Fibroblast of lung (primary cell): Measurements from ENCODE around the gene CPT1A. TPM values are rescaled to one million over a fixed set of nuclear protein-coding genes. Genes with fewer than 3 reads are reported as not detected.

Experiments used
- DNase-seq, 2 donors: peaks; one replicate each; pipeline versions ENCODE4 v3.0.0 to v3.0.0-alpha.2; 2010; ENCODE audit warnings: low read depth in 2 of 2
- H2AFZ ChIP-seq: 2 replicates; pipeline ENCODE4 v1.5.1; 2012; ENCODE audit warnings: low read length, control low read depth, inconsistent platforms
- H3K27ac ChIP-seq: 2 replicates; pipeline ENCODE4 v1.5.1; 2011; ENCODE audit warnings: low read length, control low read depth; ENCODE audit not compliant: insufficient read depth
- H3K27me3 ChIP-seq: 2 replicates; pipeline ENCODE4 v1.5.1; 2011; ENCODE audit warnings: mild to moderate bottlenecking, low read length; ENCODE audit not compliant: control insufficient read depth, insufficient read depth
- H3K36me3 ChIP-seq: 2 replicates; pipeline ENCODE4 v1.5.1; 2011; ENCODE audit warnings: low read length; ENCODE audit not compliant: control insufficient read depth, insufficient read depth
- H3K4me1 ChIP-seq: 2 replicates; pipeline ENCODE4 v1.5.1; 2011; ENCODE audit warnings: low read length; ENCODE audit not compliant: control insufficient read depth, insufficient read depth; ENCODE audit errors: extremely low read depth
- H3K4me2 ChIP-seq: 2 replicates; pipeline ENCODE4 v1.5.1; 2011; ENCODE audit warnings: low read length, control low read depth; ENCODE audit not compliant: insufficient read depth; ENCODE audit errors: extremely low read depth
- H3K4me3 ChIP-seq, 4 experiments: fragments of 200-600 bp in 1 of 4; sonication (generic) in 1 of 4; replicated peaks in 1 of 4; 2 replicates each; pipeline ENCODE4 v1.5.1; 2011 to 2016; ENCODE audit warnings: low read length in 4 of 4, low read depth in 3 of 4, mild to moderate bottlenecking in 3 of 4, control low read depth in 2 of 4, inconsistent platforms in 1 of 4, mixed read lengths in 1 of 4; ENCODE audit not compliant: insufficient read depth in 1 of 4; ENCODE audit errors: control extremely low read depth in 1 of 4
- H3K79me2 ChIP-seq: 2 replicates; pipeline ENCODE4 v1.5.1; 2012; ENCODE audit warnings: mild to moderate bottlenecking, low read length, inconsistent platforms; ENCODE audit not compliant: control insufficient read depth, insufficient read depth
- H3K9ac ChIP-seq: 2 replicates; pipeline ENCODE4 v1.5.1; 2011; ENCODE audit warnings: mild to moderate bottlenecking, low read length, control low read depth; ENCODE audit not compliant: insufficient read depth
- H3K9me3 ChIP-seq: 2 replicates; pipeline ENCODE4 v1.5.1; 2012; ENCODE audit warnings: low read depth, low read length; ENCODE audit not compliant: control insufficient read depth, insufficient read depth
- H4K20me1 ChIP-seq: 2 replicates; pipeline ENCODE4 v1.5.1; 2011; ENCODE audit warnings: low read length; ENCODE audit not compliant: control insufficient read depth, insufficient read depth; ENCODE audit errors: extremely low read depth
- CTCF ChIP-seq, 2 donors: IDR thresholded peaks in 1 of 2; conservative IDR thresholded peaks in 1 of 2; 1 replicate in 1 of 2; 2 replicates in 1 of 2; pipeline ENCODE4 v1.5.1; 2011 to 2012; ENCODE audit warnings: low read length in 2 of 2, control low read depth in 1 of 2, inconsistent platforms in 1 of 2, low read depth in 1 of 2, mild to moderate bottlenecking in 1 of 2
- EZH2 ChIP-seq: IDR thresholded peaks from 2 replicates; pipeline ENCODE4 v1.5.1; 2012; ENCODE audit warnings: low read length, control low read depth, mild to moderate bottlenecking; ENCODE audit errors: missing control alignments
- polyA plus RNA-seq, 2 donors: library from polyadenylated mRNA; depleted of rRNA in 1 of 2; stranded (reverse) in 1 of 2; unstranded in 1 of 2; fragments of >200 nt; gene quantifications; 2 replicates each; pipeline ENCODE4 v1.2.1, GENCODE V29; 2011 to 2012; ENCODE audit warnings: missing spikeins in 1 of 2
- total RNA-seq: library from RNA; depleted of rRNA; stranded (reverse); fragments of >200 nt; gene quantifications from 2 replicates; pipeline ENCODE4 v1.2.1, GENCODE V29; 2014

CPT1A gene
- total and polyA plus RNA-seq, 2 donors (not counting 1 experiment from before 2014, with no cell fraction given) = 29.5 to 45.2 TPM

DNA sequence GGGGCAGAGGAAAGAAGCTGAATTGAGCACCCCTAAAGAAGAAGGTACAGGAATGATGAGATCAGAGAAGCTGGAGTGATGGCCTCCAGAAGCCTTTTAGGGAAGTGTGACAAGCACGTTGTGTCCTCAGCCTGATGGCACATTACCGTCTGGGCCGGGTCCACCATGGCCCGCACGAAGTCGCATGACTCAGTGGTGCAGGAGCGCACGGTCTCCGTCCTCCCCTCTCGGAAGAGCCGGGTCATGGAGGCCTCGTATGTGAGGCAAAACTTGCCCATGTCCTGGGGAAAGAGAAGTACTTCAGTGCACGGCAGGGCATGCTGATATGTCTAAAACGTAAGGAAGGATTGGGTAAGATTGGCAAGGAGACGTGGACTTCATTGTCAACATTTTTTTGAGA, 79.2 kb downstream of the CPT1A start:
- H3K9ac ChIP-seq = no peak overlapping the region
- no peak for DNase-seq

DNA sequence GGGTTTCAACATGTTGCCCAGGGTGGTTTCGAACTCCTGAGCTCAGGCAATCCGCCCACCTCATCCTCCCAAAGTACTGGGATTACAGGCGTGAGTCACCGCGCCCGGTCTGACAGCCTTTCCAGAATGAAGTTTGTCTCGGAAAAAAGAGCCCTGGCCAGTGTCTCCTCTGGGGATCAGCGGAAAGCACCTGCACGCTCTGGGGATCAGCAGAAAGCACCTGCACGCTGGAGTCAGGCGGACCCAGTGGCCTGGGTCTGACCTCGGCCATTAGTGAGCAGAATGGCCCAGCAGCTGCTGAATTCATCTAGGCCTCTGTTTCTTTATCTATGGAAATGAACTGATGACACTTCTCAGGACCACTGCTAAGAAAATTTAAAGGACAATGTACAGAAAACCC, 79.9 kb downstream of the CPT1A start:
- Histone ChIP-seq H3K4me3 (no peak overlapping the region), H3K79me2 (no peaks in the 10 kb centered on the region), H4K20me1 (no peaks in the 10 kb centered on the region), H3K4me1 (no peaks in the 10 kb centered on the region), H3K27me3 (no peaks in the 10 kb centered on the region), H3K4me2 (no peak overlapping the region), H3K9ac (no peak overlapping the region), H3K36me3 (peaks cover 15% of the 10 kb centered on the region), H3K27ac (no peak overlapping the region), H2AFZ (no peak overlapping the region), H3K9me3 (no peaks in the 10 kb centered on the region)
- no peak for DNase-seq
- TF ChIP-seq CTCF (conservative IDR thresholded peaks at IDR 0.05 in 1 of 2, IDR thresholded peaks at IDR 0.05 in 1 of 2; ENCODE audit: low read depth in 1 of 2, low read length in 2 of 2) = no peak
- no peak for TF ChIP-seq EZH2

More for the DNA sequence above, 79.2 kb downstream of the CPT1A start:
- Histone ChIP-seq H3K4me3 (no peak overlapping the region), H3K27ac (no peak overlapping the region), H3K27me3 (no peaks in the 10 kb centered on the region), H3K9me3 (no peaks in the 10 kb centered on the region), H2AFZ (no peak overlapping the region), H3K4me2 (no peak overlapping the region), H3K79me2 (no peaks in the 10 kb centered on the region), H3K4me1 (no peaks in the 10 kb centered on the region), H4K20me1 (no peaks in the 10 kb centered on the region), H3K36me3 (peaks cover 13% of the 10 kb centered on the region)
- TF ChIP-seq EZH2 = no peak
- no peak for TF ChIP-seq CTCF (conservative IDR thresholded peaks at IDR 0.05 in 1 of 2, IDR thresholded peaks at IDR 0.05 in 1 of 2; ENCODE audit: low read depth in 1 of 2, low read length in 2 of 2)

- no peak for TF ChIP-seq EZH2
- no peak for TF ChIP-seq CTCF (conservative IDR thresholded peaks at IDR 0.05 in 1 of 2, IDR thresholded peaks at IDR 0.05 in 1 of 2; ENCODE audit: low read depth in 1 of 2, low read length in 2 of 2)
- DNase-seq = no peak
- no peak overlapping the region for H3K4me3 ChIP-seq
- peaks cover 20% of the 10 kb centered on the region for H3K36me3 ChIP-seq
- H3K4me2 ChIP-seq = no peak overlapping the region
- H3K9me3 ChIP-seq = no peaks in the 10 kb centered on the region
- H3K79me2 ChIP-seq = no peaks in the 10 kb centered on the region
- H4K20me1 ChIP-seq = no peaks in the 10 kb centered on the region
- H3K27ac ChIP-seq = no peak overlapping the region
- no peak overlapping the region for H3K9ac ChIP-seq
- no peaks in the 10 kb centered on the region for H3K27me3 ChIP-seq
- no peak overlapping the region for H2AFZ ChIP-seq
- no peaks in the 10 kb centered on the region for H3K4me1 ChIP-seq
These were observed 81.7 kb downstream of the CPT1A start for GRCh38 chr11:68759991-68760390.
